Measurements from ENCODE around the gene UBAC2. TPM values are rescaled to one million over a fixed set of nuclear protein-coding genes. Genes with fewer than 3 reads are reported as not detected.

UBAC2 gene
- total RNA-seq, 2 donors from 2014 or later, result 76.7 to 80.3 TPM

Other genes with a start within 250 kb of the UBAC2 start
- gene DOCK9, start 222.8 kb upstream of the UBAC2 start, total RNA-seq, result 10 to 100 TPM; 51.6 to 71.5 TPM
- 10 to 100 TPM; 12.4 to 17.3 TPM for gene GPR18, start 57.5 kb downstream of the UBAC2 start, total RNA-seq
- 10 to 100 TPM; 32.8 to 57.5 TPM for gene GPR183, start 106.5 kb downstream of the UBAC2 start, total RNA-seq